ENCODE results near the gene GRIA1.

GRCh38 chr5:153711755-153712154 is 221.3 kb downstream of the GRIA1 start:
- no peak for TF ChIP-seq CTCF (IDR thresholded peaks at IDR 0.05)
- no peak for TF ChIP-seq EP300 (IDR thresholded peaks at IDR 0.05)
